NCI-H146 treated with DMSO at 0.1 percent for 48 hours (cell line): ENCODE measurements around the gene CT83.

Experiments used
- DNase-seq: peaks from one replicate; lab custom pipeline; 2025; ENCODE audit not compliant: unreplicated experiment; lab: John Stamatoyannopoulos, UW

Gene CT83, protein sequence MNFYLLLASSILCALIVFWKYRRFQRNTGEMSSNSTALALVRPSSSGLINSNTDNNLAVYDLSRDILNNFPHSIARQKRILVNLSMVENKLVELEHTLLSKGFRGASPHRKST

GRCh38 chrX:116462822-116463221 is at the start of gene CT83:
Gene CT83 (minus strand): TSS chrX:116462976. CDS start chrX:116462856, 120 bp downstream.
- DNase-seq, result no peak

DNA sequence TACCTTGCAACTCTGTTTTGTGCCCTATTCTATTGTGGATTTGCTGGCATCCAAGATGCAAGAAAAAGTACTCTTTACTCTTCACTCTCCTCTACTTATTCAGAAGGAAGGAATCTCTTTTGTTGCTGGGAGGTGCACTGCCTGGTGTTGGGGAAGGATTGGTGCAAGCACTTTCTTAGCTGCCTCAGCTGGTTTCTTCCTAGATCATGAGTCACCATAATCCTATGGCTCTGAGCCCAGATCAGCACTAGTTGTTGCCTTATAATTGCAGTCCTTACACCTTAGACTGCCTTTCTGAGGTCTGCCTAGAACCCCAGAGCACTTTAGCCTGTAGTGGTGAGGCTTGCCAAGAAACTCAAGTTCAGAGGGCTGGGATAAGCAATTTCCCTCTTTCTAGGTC is 37.0 kb upstream of the CT83 start:
- DNase-seq, result no peak

DNA sequence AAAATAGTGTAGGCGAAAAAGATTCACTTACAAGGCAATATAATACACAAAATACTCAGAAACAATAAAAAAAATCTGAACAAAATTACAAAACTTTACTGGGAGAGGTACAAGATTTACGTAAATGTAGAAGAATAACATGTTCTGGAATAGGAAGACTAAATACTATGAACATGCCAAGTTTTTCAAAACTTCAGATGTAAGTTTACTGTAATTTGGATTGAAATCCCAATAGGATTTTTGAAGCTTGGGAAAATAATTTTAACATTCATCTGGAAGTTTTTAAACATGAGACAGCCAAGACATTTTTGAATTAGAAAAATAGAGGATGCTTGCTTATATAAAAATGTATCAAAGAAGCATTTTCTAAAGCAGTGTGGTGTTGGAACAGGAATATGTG is 30.5 kb upstream of the CT83 start:
- DNase-seq, result no peak

GRCh38 chrX:116490104-116490503 is 27.3 kb upstream of the CT83 start:
- DNase-seq, result peak; percentile 4

DNA sequence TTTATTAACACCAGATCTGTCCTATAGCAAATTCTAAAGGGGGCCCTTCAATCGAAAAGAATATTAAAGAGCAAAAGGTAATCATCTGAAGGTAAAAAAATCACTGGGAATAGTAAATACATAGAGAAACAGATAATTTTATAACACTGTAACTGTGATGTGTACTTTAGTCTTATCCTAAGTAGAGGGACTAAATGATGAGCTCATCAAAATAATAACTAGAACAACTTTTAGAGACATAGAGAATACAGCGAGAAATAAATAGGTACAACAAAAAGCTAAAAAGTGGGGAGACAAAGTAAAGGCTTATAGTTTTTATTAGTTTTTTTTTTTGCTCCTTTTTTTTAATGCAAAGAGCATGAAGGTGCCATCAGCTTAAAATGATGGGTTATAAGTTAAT is 17.3 kb upstream of the CT83 start:
- DNase-seq, result no peak

- DNase-seq, result no peak
Observed at GRCh38 chrX:116449156-116449555, 13.6 kb downstream of the CT83 start.

DNA sequence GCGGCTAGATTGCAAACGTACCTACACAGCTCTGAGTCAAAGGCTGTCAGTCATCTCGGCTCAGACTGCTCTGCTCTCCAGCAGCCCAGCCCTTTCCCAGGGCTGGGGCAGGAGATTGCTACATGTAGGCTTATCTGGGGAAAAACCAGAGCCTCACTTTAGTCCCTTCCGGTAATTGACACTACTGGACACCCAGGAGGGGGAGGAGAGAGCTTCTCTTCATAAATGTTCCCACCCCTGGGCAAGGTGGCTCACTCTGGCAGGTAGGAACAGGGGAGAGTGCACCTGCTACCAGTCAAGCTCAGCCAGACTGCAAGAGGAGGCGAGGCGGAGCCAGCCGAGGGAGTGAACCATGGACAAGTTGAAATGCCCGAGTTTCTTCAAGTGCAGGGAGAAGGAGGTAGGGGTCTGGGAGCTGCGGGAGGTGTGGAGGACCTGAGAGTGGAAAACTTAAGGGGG is 26.4 kb downstream of the CT83 start, which contains the start of gene SLC6A14:
Gene SLC6A14 (plus strand): TSS at position 249 of the 459 bp plus-strand sequence. CDS start 104 bp downstream, at position 353.
- DNase-seq, result peak; percentile 66

DNA sequence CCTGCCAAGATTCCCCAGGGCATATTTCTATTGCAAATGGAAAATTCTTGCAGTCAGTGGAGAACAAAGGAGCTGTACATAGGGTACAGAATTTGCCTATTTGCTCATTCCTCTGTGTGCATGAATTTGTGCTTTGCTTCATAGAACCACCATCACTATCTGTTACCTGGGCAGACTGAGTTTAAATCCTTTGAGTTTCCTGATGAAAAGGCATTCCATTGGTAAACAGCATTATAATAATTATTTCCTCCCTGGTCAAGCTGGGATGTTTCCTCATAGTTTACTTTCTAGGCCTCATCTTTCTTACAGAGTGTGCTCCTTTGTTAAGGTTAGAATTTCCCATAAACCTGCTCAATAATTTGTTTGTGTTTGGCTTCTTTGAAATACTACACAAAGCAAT is 27.2 kb downstream of the CT83 start:
- peak; percentile 0 for DNase-seq

DNA sequence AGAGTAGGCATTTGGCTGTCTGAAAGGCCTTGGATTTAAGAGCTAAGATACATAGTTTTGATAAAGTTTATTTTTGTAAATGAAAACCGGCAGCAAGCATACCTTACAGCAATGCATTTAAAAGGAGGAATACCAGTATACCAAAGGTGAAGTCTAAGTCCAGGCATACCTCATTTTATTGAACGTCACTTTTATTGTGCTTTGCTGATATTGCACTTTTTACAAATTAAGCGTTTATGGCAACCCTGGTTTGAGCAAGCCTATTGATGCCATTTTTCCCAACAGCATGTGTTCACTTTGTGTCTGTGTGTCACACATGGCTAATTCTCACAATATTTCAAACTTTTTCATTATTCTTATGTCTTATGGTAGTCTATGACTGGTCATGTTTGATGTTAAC is 34.8 kb downstream of the CT83 start:
- DNase-seq, result no peak

DNA sequence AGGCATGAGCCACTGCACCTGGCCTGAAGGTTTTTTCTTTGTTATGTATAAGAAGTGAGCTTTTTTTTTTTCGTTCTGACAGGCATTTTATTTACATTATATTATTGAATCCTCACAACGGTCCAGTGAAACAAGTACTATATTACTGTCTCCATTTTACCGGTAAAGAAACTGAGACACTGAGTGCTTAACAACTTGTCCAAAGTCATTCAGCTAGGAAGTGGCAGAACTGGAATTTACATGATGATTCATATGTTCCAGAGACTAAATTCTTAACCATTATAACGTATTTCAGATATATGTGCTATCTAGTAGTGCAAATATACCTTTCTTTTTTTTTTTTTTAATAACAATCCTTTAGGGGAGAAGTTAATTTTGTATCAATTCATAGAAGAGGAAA is 44.8 kb downstream of the CT83 start:
- DNase-seq, result no peak

- DNase-seq, result no peak
Observed at GRCh38 chrX:116417214-116417613, 45.6 kb downstream of the CT83 start.

GRCh38 chrX:116413273-116413672 is 49.5 kb downstream of the CT83 start:
- no peak for DNase-seq
